ENCODE results near the gene DMAC1. TPM values are rescaled to one million over a fixed set of nuclear protein-coding genes. Genes with fewer than 3 reads are reported as not detected.

Gene DMAC1
- total RNA-seq, 1 experiment from 2014 or later: 43.3 TPM

DNA sequence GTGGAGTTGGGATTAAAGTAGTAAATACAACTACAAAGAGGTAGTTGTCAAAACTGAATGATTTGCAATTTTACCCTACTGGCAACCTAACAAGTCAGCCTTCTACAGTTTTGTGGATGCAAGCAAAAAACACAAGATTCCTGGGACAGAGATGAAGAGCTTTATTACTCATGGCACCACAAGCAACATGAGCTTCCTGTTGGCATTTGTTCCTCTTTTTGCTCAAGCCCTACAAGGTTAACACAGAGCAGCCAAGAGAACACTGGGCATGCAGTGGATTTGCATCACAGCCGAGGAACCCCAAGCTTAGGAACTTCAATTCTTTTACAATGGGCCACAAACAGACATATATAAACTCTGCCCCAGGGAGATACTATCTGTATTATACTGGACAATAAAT is 28.8 kb upstream of the DMAC1 start:
- no TSS peak for BruUV-seq (replicated peaks)
- POLR2A ChIA-PET (ENCODE audit: unreplicated experiment): no interaction called here

DNA sequence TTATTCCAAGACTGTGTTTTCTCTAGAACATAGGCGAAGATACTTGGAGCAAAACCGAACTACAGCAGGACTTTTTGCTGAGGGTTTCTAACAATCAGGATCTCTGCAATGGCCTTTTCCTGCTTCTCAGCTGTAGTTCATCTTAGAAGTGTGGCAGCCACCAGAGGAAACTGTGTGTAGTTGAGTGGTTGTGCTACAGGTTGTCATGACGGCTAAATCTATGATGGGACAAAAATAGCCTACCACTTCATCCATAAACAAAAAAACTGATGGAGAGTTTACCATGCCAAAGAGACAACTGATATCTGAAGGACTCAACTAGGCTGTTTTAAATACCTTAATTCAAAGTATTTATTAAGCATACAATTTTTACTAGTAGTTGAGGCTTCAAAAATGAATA is 28.2 kb upstream of the DMAC1 start:
- no peaks in the 10 kb centered on the region for H3K79me2 ChIP-seq (ENCODE audit: low read depth)
- no peak overlapping the region for H3K4me3 ChIP-seq
- BruUV-seq (replicated peaks): no TSS peak
- no peaks in the 10 kb centered on the region for H3K27me3 ChIP-seq (ENCODE audit: insufficient read depth, low read depth)
- DNase-seq: no peak
- H3K4me1 ChIP-seq (replicated peaks; ENCODE audit: insufficient read depth): no peaks in the 10 kb centered on the region
- intact Hi-C loops (cut with micrococcal nuclease; ENCODE audit: unreplicated experiment): no loop called here
- CTCF ChIA-PET: no interaction called here
- H3K9me3 ChIP-seq (ENCODE audit: insufficient read depth, low read depth): no peaks in the 10 kb centered on the region
- POLR2A ChIA-PET (ENCODE audit: unreplicated experiment): no interaction called here
- no peak overlapping the region for H3K4me2 ChIP-seq
- H3K27ac ChIP-seq: no peak overlapping the region
- no peaks in the 10 kb centered on the region for H4K20me1 ChIP-seq (ENCODE audit: insufficient read depth)
- H3F3A ChIP-seq (ENCODE audit: insufficient read depth, low read depth): no peaks in the 10 kb centered on the region
- H3K36me3 ChIP-seq (ENCODE audit: low read depth): no peaks in the 10 kb centered on the region
- TF ChIP-seq EZH2 (IDR thresholded peaks at IDR 0.05; ENCODE audit: low read depth): no peak
- TF ChIP-seq, protein P1, sequence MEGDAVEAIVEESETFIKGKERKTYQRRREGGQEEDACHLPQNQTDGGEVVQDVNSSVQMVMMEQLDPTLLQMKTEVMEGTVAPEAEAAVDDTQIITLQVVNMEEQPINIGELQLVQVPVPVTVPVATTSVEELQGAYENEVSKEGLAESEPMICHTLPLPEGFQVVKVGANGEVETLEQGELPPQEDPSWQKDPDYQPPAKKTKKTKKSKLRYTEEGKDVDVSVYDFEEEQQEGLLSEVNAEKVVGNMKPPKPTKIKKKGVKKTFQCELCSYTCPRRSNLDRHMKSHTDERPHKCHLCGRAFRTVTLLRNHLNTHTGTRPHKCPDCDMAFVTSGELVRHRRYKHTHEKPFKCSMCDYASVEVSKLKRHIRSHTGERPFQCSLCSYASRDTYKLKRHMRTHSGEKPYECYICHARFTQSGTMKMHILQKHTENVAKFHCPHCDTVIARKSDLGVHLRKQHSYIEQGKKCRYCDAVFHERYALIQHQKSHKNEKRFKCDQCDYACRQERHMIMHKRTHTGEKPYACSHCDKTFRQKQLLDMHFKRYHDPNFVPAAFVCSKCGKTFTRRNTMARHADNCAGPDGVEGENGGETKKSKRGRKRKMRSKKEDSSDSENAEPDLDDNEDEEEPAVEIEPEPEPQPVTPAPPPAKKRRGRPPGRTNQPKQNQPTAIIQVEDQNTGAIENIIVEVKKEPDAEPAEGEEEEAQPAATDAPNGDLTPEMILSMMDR (conservative IDR thresholded peaks at IDR 0.05): no peak
- H2AFZ ChIP-seq: no peak overlapping the region
- no peaks in the 10 kb centered on the region for H3K9me2 ChIP-seq (ENCODE audit: insufficient read depth)

More for the DNA sequence above, 28.8 kb upstream of the DMAC1 start:
- Histone ChIP-seq H3K4me1 (replicated peaks; ENCODE audit: insufficient read depth) (no peaks in the 10 kb centered on the region), H3K27me3 (ENCODE audit: insufficient read depth, low read depth) (no peaks in the 10 kb centered on the region), H3K9me2 (ENCODE audit: insufficient read depth) (no peaks in the 10 kb centered on the region), H3K4me2 (no peak overlapping the region), H3K27ac (no peak overlapping the region), H3K36me3 (ENCODE audit: low read depth) (no peaks in the 10 kb centered on the region), H3K9me3 (ENCODE audit: insufficient read depth, low read depth) (no peaks in the 10 kb centered on the region), H4K20me1 (ENCODE audit: insufficient read depth) (no peaks in the 10 kb centered on the region), H3K79me2 (ENCODE audit: low read depth) (no peaks in the 10 kb centered on the region), H3F3A (ENCODE audit: insufficient read depth, low read depth) (no peaks in the 10 kb centered on the region), H3K4me3 (no peak overlapping the region), H2AFZ (no peak overlapping the region)
- TF ChIP-seq, protein P1 (conservative IDR thresholded peaks at IDR 0.05): no peak
- TF ChIP-seq EZH2 (IDR thresholded peaks at IDR 0.05; ENCODE audit: low read depth): no peak
- CTCF ChIA-PET: no interaction called here
- intact Hi-C loops (cut with micrococcal nuclease; ENCODE audit: unreplicated experiment): no loop called here
- DNase-seq: no peak

DNA sequence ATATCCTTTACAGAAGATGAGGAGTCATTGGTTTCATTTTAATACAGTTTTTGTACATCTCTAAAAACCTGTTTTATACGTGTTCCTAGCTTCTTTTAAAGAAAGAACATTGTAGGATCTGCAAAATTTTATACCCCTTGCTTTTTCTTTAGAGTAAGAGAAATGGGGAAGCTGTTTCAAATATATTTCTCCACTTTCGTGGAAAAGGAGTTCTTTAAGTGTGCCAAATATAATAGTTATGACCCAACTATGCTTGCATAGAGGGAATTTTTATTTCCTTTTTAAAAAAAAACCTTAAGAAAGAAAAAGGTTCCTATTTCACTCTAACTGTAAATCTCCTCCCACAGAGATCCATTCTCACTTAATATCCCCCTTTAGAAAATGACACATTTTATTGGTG is 27.5 kb upstream of the DMAC1 start:
- no peaks in the 10 kb centered on the region for H3K9me3 ChIP-seq (ENCODE audit: insufficient read depth, low read depth)
- ChIA-PET CTCF (no interaction called here), POLR2A (ENCODE audit: unreplicated experiment) (no interaction called here)
- no TSS peak for BruUV-seq (replicated peaks)
- H3K9me2 ChIP-seq (ENCODE audit: insufficient read depth): no peaks in the 10 kb centered on the region
- H3K36me3 ChIP-seq (ENCODE audit: low read depth): no peaks in the 10 kb centered on the region
- no peaks in the 10 kb centered on the region for H3F3A ChIP-seq (ENCODE audit: insufficient read depth, low read depth)
- no peak overlapping the region for H3K4me2 ChIP-seq
- no peak overlapping the region for H3K4me3 ChIP-seq
- no peak for DNase-seq
- no peak for TF ChIP-seq EZH2 (IDR thresholded peaks at IDR 0.05; ENCODE audit: low read depth)
- TF ChIP-seq, protein P1 (conservative IDR thresholded peaks at IDR 0.05): no peak
- H3K27ac ChIP-seq: no peak overlapping the region
- H2AFZ ChIP-seq: no peak overlapping the region
- intact Hi-C loops (cut with micrococcal nuclease; ENCODE audit: unreplicated experiment): no loop called here
- no peaks in the 10 kb centered on the region for H3K4me1 ChIP-seq (replicated peaks; ENCODE audit: insufficient read depth)
- no peaks in the 10 kb centered on the region for H3K79me2 ChIP-seq (ENCODE audit: low read depth)
- no peaks in the 10 kb centered on the region for H3K27me3 ChIP-seq (ENCODE audit: insufficient read depth, low read depth)
- H4K20me1 ChIP-seq (ENCODE audit: insufficient read depth): no peaks in the 10 kb centered on the region
